Motor neuron (in vitro differentiated cells): ENCODE data around the gene C19orf67. TPM values are rescaled to one million over a fixed set of nuclear protein-coding genes. Genes with fewer than 3 reads are reported as not detected.

Experiments
- ATAC-seq, 8 experiments: fragments of 200-7000 bp; cut with Tn5 transposase; replicated peaks in 6 of 8; 2 replicates each; pipeline ENCODE4 v1.8.0; 2021; ENCODE audit warnings: mild to moderate bottlenecking in 8 of 8, moderate library complexity in 8 of 8
- H3K27ac ChIP-seq, 2 donors: fragments of 250-450 bp; sonication (Bioruptor Pico); 2 replicates each; pipeline ENCODE4 v1.9.0; 2021; ENCODE audit warnings: antibody characterized with exemption in 2 of 2, mild to moderate bottlenecking in 2 of 2, moderate library complexity in 1 of 2
- H3K4me1 ChIP-seq, 2 donors: fragments of 250-450 bp; sonication (Bioruptor Pico); replicated peaks in 1 of 2; 2 replicates each; pipeline ENCODE4 v1.6.1; 2021; ENCODE audit warnings: antibody characterized with exemption in 2 of 2, mild to moderate bottlenecking in 2 of 2, moderate library complexity in 1 of 2
- H3K4me3 ChIP-seq, 5 donors: fragments of 250-450 bp; sonication (Bioruptor Pico); 2 replicates each; pipeline ENCODE4 v1.9.0; 2021; ENCODE audit warnings: antibody characterized with exemption in 5 of 5, mild to moderate bottlenecking in 5 of 5, moderate library complexity in 4 of 5
- WGBS, 10 experiments: fragments of 450-650 bp; shearing (Covaris generic); methylation state at CpG; one replicate each; pipeline ENCODE4 v1.0.0; 2022; 5-methylcytosine and 5-hydroxymethylcytosine counted together
- in situ Hi-C, 9 experiments: fragments of 400-800 bp; cut with MboI; loops; one replicate each; pipeline ENCODE4 v1.15.0; 2021; ENCODE audit warnings: low sequenced_read_pairs in 9 of 9, low pct_unique_long_range_greater_than_20kb in 2 of 9; ENCODE audit not compliant: unreplicated experiment in 9 of 9
- total RNA-seq, 8 experiments: library from RNA; unstranded; fragments of 300-600 nt; gene quantifications; 2 replicates each; pipeline versions ENCODE4 v1.2.3 to v1.2.4, GENCODE V29; 2022

The C19orf67 gene
- total RNA-seq, 8 experiments from 2014 or later: 0.21 to 2.6 (median 0.46) TPM; not detected in 1

DNA sequence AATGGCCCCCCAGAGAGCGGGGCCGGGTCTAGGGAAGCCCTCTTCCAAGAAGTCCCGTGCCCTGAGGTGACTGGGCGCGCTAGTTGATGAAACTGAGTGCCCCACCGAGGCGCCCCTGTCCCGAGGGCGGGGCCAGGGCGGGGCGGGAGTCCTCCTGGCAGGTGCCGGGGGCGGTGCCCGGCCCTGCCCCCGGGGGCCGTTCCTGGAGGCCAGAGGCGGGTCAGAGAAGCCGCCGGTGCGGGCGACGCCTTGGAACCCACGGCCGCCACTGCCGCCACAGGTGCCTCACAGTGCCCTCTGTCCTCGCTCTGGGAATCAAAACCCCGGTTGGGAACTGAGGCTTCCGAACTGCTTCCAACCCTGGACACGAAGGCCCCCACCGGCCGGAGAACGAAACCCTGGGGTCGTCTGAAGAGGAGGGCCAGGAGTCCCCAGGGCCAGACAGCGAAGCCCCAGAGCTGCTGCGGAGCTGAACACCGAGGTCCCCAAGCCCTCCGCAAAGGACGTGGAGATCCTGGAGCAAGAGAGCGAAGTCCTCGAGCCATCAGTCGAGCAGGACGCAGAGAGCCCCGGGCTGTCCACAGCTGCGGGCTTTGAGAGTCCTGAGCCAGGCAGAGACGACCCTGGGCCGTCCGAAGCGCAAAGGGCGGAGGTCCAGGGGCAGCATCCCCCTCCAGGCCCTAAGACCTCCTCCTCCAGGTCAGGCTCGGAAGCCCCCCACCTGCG, 12.9 kb downstream of the C19orf67 start, which contains the start of gene MISP3:
MISP3 (plus strand) TSS at position 252 of the 726 bp plus-strand sequence. CDS start 524 bp downstream, outside the sequence.
- 0 to 3% (median 0%) methylated on average over 1 to 7 of the region's 51 CpGs; no CpG with 5 or more reads in 5 of the 10 experiments for WGBS, 10 experiments

DNA sequence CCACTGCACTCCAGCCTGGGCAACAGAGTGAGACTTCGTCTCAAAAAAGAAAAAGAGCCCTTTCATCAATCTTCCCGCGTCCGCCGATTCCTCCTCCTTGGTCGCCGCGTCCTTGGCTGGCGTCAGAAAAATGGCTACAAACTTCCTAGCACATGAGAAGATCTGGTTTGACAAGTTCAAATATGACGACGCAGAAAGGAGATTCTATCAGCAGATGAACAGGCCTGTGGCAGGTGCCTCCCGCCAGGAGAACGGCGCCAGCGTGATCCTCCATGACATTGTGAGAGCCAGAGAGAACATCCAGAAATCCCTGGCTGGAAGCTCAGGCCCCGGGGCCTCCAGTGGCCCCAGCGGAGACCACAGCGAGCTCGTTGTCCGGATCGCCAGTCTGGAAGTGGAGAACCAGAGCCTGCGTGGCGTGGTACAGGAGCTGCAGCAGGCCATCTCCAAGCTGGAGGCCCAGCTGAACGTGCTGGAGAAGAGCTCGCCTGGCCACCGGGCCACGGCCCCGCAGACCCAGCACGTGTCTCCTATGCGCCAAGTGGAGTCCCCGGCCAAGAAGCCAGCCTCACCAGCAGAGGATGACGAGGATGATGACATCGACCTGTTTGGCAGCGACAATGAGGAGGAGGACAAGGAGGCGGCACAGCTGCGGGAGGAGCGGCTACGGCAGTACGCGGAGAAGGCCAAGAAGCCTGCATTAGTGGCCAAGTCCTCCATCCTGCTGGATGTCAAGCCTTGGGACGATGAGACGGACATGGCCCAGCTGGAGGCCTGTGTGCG, 15.1 kb downstream of the C19orf67 start:
- Histone ChIP-seq H3K4me1 (peaks cover 7 to 16% of the 10 kb centered on the region in 2 donors), H3K4me3 (no peak overlapping the region), H3K27ac (no peak overlapping the region)
- 84 to 100% (median 93%) methylated on average over 3 to 20 of the region's 43 CpGs; no CpG with 5 or more reads in 2 of the 10 experiments for WGBS, 10 experiments
- ATAC-seq: no peak
- in situ Hi-C loops: loop anchor here in 8 of 9 experiments (10.0 to 25.0 kb wide), 3 partner anchors 183 to 483 kb away; partner anchors contain the start of gene NANOS3 (in 8 of the 8)

More for the DNA sequence above, 12.9 kb downstream of the C19orf67 start, which contains the start of gene MISP3:
- Histone ChIP-seq H3K4me1 (peaks cover 7 to 16% of the 10 kb centered on the region in 2 donors), H3K4me3 (peak within 1 kb of the TSS; percentile 43 to 83 (median 76)), H3K27ac (peak within 1 kb of the TSS in 1 of 2 donors; percentile 3)
- in situ Hi-C loops: loop anchor here in 8 of 9 experiments (10.0 to 25.0 kb wide), 3 partner anchors 185 to 485 kb away; partner anchors contain the start of gene NANOS3 (in 8 of the 8)
- peak; percentile 2 to 34 (median 16) for ATAC-seq

GRCh38 chr19:14066134-14066533, 19.4 kb downstream of the C19orf67 start:
- Histone ChIP-seq H3K27ac (no peak overlapping the region), H3K4me3 (no peak overlapping the region), H3K4me1 (no peaks in the 10 kb centered on the region)
- in situ Hi-C loops: loop anchor here in 6 of 9 experiments (25.0 kb wide), 2 partner anchors 179 to 479 kb away; partner anchors contain the start of gene NANOS3 (in 6 of the 6)
- 0 to 64% (median 50%) methylated on average over 1 to 2 of the region's 2 CpGs; no CpG with 5 or more reads in 3 of the 10 experiments for WGBS, 10 experiments
- no peak for ATAC-seq

DNA sequence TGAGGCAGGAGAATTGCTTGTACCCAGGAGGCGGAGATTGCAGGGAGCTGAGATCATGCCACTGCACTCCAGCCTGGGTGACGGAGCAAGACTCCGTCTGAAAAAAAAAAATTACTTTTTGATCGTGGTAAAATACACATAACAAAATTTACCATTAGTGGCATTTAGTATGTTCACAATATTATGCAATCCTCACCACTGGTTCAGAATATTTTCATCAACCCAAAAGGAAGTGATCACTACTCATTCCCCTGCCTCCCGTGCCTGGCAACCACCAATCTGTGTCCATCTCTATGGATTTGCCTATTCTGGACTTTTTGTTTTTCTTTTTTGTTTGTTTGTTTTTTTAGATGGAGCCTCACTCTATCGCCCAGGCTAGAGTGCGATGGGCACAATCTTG, 22.5 kb downstream of the C19orf67 start:
- ATAC-seq: no peak
- Histone ChIP-seq H3K4me1 (peaks cover 2 to 4% of the 10 kb centered on the region in 2 donors), H3K4me3 (no peak overlapping the region), H3K27ac (no peak overlapping the region)
- 55 to 100% (median 79%) methylated on average over 1 to 7 of the region's 7 CpGs for WGBS, 10 experiments
- in situ Hi-C loops: loop anchor here in 6 of 9 experiments (25.0 kb wide), 2 partner anchors 176 to 476 kb away; partner anchors contain the start of gene NANOS3 (in 6 of the 6)

DNA sequence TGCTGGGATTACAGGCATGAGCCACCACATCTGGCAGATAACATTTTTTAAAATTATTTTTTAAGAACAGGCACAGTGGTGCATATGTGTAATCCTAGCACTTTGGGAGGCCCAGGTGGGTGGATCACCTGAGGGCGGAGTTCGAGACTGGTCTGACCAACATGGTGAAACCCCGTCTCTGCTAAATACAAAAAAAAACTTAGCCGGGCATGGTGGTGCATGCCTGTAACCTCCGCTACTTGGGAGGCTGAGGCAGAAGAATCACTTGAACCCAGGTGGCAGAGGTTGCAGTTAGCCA, 23.1 kb downstream of the C19orf67 start:
- 72 to 100% (median 100%) methylated on average over 1 to 5 of the region's 5 CpGs; no CpG with 5 or more reads in 6 of the 10 experiments for WGBS, 10 experiments
- Histone ChIP-seq H3K27ac (no peak overlapping the region), H3K4me3 (no peak overlapping the region), H3K4me1 (peaks cover 4% of the 10 kb centered on the region in 2 donors)
- in situ Hi-C loops: loop anchor here in 6 of 9 experiments (25.0 kb wide), 2 partner anchors 175 to 475 kb away; partner anchors contain the start of gene NANOS3 (in 6 of the 6)
- no peak for ATAC-seq

DNA sequence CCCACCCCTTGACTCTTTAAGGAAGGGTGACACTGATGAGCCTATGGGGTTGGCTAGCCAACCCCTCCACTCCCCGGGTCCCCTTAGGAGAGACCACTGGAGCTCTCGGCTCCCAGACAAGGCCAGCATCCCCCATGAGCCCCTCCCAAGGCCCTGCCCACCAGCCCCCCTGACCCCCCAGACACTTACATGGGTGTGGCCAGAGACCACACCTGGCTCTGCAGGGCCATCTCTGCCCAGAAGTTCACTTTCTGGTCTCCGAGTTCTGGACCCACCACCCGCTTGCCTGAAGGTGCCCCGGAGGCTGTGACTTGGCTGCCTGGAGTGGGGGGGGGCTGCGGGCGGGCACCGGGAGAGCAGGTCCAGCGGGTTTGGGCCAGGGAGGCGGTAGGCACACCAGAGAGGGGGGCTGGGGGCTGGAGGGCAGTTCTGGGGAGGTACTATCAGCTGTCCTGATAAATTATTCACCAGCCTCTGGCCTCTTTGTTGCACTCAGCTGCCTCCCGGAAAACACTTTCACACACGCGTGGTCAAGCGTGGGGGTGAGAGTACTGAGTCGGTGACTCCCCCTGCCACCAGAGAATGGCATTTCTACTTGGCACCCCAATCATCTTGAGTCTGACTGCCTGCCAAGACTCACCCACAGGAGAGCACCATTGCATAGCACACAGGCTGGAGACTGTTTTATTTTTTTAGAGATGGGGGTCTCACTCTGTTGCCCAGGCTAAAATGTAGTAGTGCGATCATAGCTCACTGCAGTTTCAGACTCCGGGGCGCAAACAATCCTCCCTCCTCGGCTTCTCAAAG, 23.6 kb downstream of the C19orf67 start, which contains the start of gene PALM3:
PALM3 (minus strand) TSS at position 326 of the 807 bp plus-strand sequence; CDS start at position 230, 96 bp downstream.
- no peak for ATAC-seq
- WGBS, 10 experiments: 60 to 91% (median 74%) methylated on average over 1 to 8 of the region's 19 CpGs; no CpG with 5 or more reads in 5 of the 10 experiments
- in situ Hi-C loops: loop anchor here in 6 of 9 experiments (25.0 kb wide), 2 partner anchors 175 to 475 kb away; partner anchors contain the start of gene NANOS3 (in 6 of the 6)

DNA sequence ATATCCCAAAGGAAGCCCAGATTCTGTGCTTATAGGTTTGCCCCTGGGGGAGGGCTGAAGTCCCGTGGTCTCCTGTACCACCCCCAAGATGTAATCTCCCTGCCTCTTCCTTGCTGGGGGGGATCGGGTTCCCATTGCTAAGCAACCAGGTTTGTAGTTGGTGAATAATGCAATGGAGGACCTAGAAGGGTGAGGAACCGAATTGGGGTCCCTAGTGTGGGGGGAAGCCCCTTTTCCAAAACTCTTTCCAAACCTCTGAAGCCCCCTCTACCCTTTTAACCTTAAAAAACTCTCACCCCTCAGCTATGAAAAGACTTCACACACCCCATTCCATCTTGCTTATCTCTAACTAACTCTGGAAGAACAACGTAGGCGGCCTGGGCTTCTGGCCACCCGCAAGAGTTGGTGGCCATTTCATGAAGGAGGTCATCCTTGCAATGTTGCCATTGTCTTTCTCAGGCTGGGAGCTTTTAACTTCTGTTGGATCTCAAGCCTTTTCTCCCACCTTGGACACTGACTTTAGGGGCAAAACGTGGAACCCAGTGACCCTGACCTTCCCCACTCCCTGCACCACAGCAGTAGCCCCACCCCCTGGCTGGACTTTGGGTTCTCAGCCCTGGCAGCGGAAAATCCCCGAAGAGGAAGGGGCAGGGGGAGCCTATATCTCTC, 24.4 kb downstream of the C19orf67 start:
- peaks cover 4% of the 10 kb centered on the region in 2 donors for H3K4me1 ChIP-seq
- 0 to 100% (median 74%) methylated on average over 1 to 5 of the region's 9 CpGs; no CpG with 5 or more reads in 5 of the 10 experiments for WGBS, 10 experiments
- ATAC-seq: no peak
- in situ Hi-C loops: loop anchor here in 6 of 9 experiments (25.0 kb wide), 2 partner anchors 174 to 474 kb away; partner anchors contain the start of gene NANOS3 (in 6 of the 6)
- no peak overlapping the region for H3K4me3 ChIP-seq
- H3K27ac ChIP-seq: no peak overlapping the region

More for the DNA sequence above, 23.6 kb downstream of the C19orf67 start, which contains the start of gene PALM3:
- Histone ChIP-seq H3K27ac (no peak within 1 kb of the TSS), H3K4me1 (peaks cover 4% of the 10 kb centered on the region in 2 donors), H3K4me3 (no peak within 1 kb of the TSS)

GRCh38 chr19:14059652-14060155, 25.9 kb downstream of the C19orf67 start:
- 34 to 89% (median 56%) methylated on average over 3 to 5 of the region's 8 CpGs; no CpG with 5 or more reads in 4 of the 10 experiments for WGBS, 10 experiments
- Histone ChIP-seq H3K4me1 (peaks cover 4% of the 10 kb centered on the region in 2 donors), H3K4me3 (no peak overlapping the region), H3K27ac (no peak overlapping the region)
- in situ Hi-C loops: loop anchor here in 6 of 9 experiments (25.0 kb wide), 2 partner anchors 172 to 472 kb away; partner anchors contain the start of gene NANOS3 (in 6 of the 6)
- ATAC-seq: no peak

GRCh38 chr19:14059093-14059480, 26.5 kb downstream of the C19orf67 start:
- Histone ChIP-seq H3K27ac (no peak overlapping the region), H3K4me3 (no peak overlapping the region), H3K4me1 (peaks cover 4% of the 10 kb centered on the region in 2 donors)
- WGBS, 10 experiments: 35 to 100% (median 52%) methylated on average over 1 to 7 of the region's 15 CpGs; no CpG with 5 or more reads in 7 of the 10 experiments
- no peak for ATAC-seq
- in situ Hi-C loops: loop anchor here in 6 of 9 experiments (25.0 kb wide), 2 partner anchors 172 to 472 kb away; partner anchors contain the start of gene NANOS3 (in 6 of the 6)

DNA sequence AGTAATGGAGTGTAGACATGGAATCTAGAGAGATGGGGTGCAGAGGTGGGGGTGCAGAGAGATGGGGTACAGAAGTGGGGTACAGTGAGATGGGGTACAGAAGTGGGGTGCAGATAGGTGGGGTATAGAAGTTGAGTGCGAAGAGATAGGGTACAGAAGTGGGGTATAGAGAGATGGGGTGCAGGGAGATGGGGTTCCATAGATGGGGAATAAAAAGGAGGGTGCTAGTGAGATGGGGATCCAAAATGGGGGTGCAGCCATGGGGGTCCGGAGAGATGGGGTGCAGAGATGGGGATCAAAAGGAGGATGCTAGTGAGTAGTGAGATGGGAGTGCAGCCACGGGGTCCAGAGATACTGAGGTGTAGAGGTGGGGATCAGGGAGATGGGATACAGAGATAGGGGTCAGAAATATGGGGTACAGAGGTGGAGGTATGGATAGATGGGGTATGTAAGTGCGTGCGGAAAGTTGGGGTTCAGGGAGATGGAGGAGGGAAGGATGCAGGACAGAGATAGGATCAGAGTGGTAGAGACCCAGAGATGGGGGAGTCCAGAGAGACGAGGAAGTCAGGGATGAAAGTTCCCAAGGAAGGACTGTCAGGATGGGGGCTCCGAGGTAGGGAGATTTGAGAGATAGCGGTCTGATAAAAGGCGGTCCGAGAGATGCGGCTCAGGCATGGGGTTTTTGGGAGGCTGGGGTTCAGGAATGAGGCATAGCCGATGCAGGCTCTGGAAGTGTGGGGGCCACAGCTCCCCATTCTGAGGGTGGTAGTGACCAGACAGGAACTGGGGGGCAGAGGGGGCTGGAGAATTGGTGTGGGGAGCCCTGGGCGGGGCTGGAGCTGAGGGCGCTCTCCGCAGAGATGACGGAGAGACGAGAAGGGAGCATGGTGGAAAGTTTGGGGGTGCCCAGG, 27.1 kb downstream of the C19orf67 start:
- in situ Hi-C loops: loop anchor here in 6 of 9 experiments (25.0 kb wide), 2 partner anchors 171 to 471 kb away; partner anchors contain the start of gene NANOS3 (in 6 of the 6)
- ATAC-seq: peak in 4 of 8 experiments; percentile 7 to 51 (median 36)
- Histone ChIP-seq H3K4me3 (peak overlapping the region; percentile 24 to 51 (median 34)), H3K27ac (no peak overlapping the region), H3K4me1 (peaks cover 4% of the 10 kb centered on the region in 2 donors)
- whole genome bisulfite sequencing, 10 experiments: 19 to 60% (median 25%) methylated on average over 1 to 8 of the region's 17 CpGs; no CpG with 5 or more reads in 4 of the 10 experiments
